ENCODE results near the gene PACRG. TPM values are rescaled to one million over a fixed set of nuclear protein-coding genes. Genes with fewer than 3 reads are reported as not detected.

Gene PACRG
- total RNA-seq, 4 donors from 2014 or later, result 1.7 to 7.7 (median 3.7) TPM

GRCh38 chr6:162721404-162721687, 6.4 kb upstream of the PACRG start:
- no peak for TF ChIP-seq POLR2A (IDR thresholded peaks at IDR 0.05)
- TF ChIP-seq, protein P1, sequence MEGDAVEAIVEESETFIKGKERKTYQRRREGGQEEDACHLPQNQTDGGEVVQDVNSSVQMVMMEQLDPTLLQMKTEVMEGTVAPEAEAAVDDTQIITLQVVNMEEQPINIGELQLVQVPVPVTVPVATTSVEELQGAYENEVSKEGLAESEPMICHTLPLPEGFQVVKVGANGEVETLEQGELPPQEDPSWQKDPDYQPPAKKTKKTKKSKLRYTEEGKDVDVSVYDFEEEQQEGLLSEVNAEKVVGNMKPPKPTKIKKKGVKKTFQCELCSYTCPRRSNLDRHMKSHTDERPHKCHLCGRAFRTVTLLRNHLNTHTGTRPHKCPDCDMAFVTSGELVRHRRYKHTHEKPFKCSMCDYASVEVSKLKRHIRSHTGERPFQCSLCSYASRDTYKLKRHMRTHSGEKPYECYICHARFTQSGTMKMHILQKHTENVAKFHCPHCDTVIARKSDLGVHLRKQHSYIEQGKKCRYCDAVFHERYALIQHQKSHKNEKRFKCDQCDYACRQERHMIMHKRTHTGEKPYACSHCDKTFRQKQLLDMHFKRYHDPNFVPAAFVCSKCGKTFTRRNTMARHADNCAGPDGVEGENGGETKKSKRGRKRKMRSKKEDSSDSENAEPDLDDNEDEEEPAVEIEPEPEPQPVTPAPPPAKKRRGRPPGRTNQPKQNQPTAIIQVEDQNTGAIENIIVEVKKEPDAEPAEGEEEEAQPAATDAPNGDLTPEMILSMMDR (IDR thresholded peaks at IDR 0.05), result no peak
- Histone ChIP-seq H3K4me3 (replicated peaks in 1 of 3) (no peak overlapping the region), H3K27me3 (no peaks in the 10 kb centered on the region), H3K36me3 (no peaks in the 10 kb centered on the region), H3K9me3 (no peaks in the 10 kb centered on the region), H3K4me1 (no peaks in the 10 kb centered on the region), H3K27ac (no peak overlapping the region)
- 90 to 95% methylated on average over 2 of the region's 2 CpGs for WGBS, 2 donors
- no peak for DNase-seq
- intact Hi-C loops (cut with DNase I), result no loop called here

DNA sequence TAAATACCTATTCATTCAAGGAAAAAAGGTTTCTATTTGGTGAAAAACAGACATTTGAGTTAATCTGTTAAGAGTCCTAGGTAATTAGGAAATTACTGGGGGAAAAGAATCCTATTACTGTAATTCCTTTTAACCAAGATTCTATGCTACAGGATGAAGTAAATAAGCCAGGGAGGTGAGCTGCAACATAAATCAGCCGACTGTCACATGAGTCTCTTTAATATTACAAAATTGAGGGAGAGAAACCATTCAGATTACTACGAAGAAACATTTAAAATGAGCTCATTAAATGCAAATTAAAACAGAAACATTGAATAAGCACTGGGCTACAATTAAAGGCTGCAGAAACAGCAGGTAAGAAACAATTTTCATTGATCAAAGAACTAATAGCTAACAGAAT, 5.5 kb upstream of the PACRG start:
- Histone ChIP-seq H3K36me3 (no peaks in the 10 kb centered on the region), H3K27ac (no peak overlapping the region), H3K9me3 (no peaks in the 10 kb centered on the region), H3K4me1 (no peaks in the 10 kb centered on the region), H3K4me3 (replicated peaks in 1 of 3) (no peak overlapping the region), H3K27me3 (no peaks in the 10 kb centered on the region)
- DNase-seq, result no peak
- TF ChIP-seq POLR2A (IDR thresholded peaks at IDR 0.05), result no peak
- TF ChIP-seq, protein P1 (IDR thresholded peaks at IDR 0.05), result no peak
- 87 to 96% methylated on average over 2 of the region's 2 CpGs for WGBS, 2 donors
- intact Hi-C loops (cut with DNase I), result no loop called here

DNA sequence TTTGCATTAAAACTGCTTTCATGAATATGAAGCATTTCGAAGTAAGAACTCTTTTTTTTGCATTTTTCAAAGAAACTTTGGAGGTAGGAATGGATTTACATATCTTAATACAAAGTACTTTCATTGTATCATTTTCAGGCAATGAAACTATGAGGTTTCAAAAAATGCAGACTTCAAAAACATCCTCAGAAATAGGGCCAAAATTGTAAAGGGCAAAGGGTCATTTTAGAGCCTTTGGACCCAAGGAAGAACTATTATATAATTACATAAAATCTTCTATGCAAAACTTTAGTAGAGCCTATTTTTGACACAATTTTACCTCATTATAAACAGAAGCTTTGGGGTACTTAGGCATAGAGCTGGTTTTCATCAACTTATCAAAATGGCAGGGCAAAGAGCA, 5.1 kb upstream of the PACRG start:
- no peaks in the 10 kb centered on the region for H3K9me3 ChIP-seq
- no peak overlapping the region for H3K4me3 ChIP-seq (replicated peaks in 1 of 3)
- H3K27me3 ChIP-seq, result no peaks in the 10 kb centered on the region
- no peaks in the 10 kb centered on the region for H3K4me1 ChIP-seq
- no peak for DNase-seq
- H3K27ac ChIP-seq, result no peak overlapping the region
- no peak for TF ChIP-seq POLR2A (IDR thresholded peaks at IDR 0.05)
- TF ChIP-seq, protein P1 (IDR thresholded peaks at IDR 0.05), result no peak
- WGBS, 2 donors, result 92% methylated on average over 1 of the region's 1 CpG
- intact Hi-C loops (cut with DNase I), result no loop called here
- H3K36me3 ChIP-seq, result no peaks in the 10 kb centered on the region

GRCh38 chr6:162726947-162727321, 840 bp upstream of the PACRG start:
- no peak for TF ChIP-seq POLR2A (IDR thresholded peaks at IDR 0.05)
- TF ChIP-seq, protein P1 (IDR thresholded peaks at IDR 0.05), result no peak
- WGBS, 2 donors, result 15 to 16% methylated on average over 6 to 11 of the region's 13 CpGs
- Histone ChIP-seq H3K4me1 (no peaks in the 10 kb centered on the region), H3K9me3 (no peaks in the 10 kb centered on the region), H3K36me3 (no peaks in the 10 kb centered on the region), H3K27ac (peak overlapping the region in 2 of 3 donors; percentile 69 to 76), H3K4me3 (replicated peaks in 1 of 3) (peak overlapping the region; percentile 56 to 84 (median 62)), H3K27me3 (no peaks in the 10 kb centered on the region)
- DNase-seq, result no peak
- intact Hi-C loops (cut with DNase I), result no loop called here

DNA sequence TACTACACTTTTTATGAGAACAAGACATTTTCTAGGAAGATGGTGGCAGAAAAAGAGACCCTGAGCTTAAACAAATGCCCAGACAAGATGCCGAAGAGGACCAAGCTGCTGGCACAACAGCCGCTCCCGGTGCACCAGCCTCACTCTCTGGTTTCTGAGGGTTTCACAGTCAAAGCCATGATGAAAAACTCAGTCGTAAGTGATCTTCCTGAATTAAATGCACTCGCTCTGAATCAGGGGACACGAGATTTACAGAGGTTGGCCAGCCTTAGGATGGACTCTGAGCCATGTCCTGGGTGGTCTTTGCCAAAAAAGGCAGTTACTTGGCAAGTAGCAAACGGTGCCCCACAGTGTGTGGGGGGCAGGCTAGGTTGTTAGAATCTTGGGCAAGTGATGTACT, 423 bp downstream of the PACRG start:
- Histone ChIP-seq H3K27me3 (no peaks in the 10 kb centered on the region), H3K4me3 (replicated peaks in 1 of 3) (peak overlapping the region in 1 of 3 donors; percentile 84), H3K27ac (no peak overlapping the region), H3K9me3 (no peaks in the 10 kb centered on the region), H3K4me1 (no peaks in the 10 kb centered on the region), H3K36me3 (no peaks in the 10 kb centered on the region)
- DNase-seq, result peak in 1 of 2 donors; percentile 21
- TF ChIP-seq POLR2A (IDR thresholded peaks at IDR 0.05), result no peak
- TF ChIP-seq, protein P1 (IDR thresholded peaks at IDR 0.05), result no peak
- 34 to 55% methylated on average over 7 of the region's 7 CpGs for whole genome bisulfite sequencing, 2 donors
- intact Hi-C loops (cut with DNase I), result no loop called here
